Uterus (tissue), 2 donors: ENCODE measurements around the gene ANKRD12.

Source experiments
- POLR2A ChIP-seq, 2 donors: fragments of 450-650 bp; IDR thresholded peaks; one replicate each; pipeline ENCODE4 v1.6.1; 2016; ENCODE audit warnings: antibody characterized with exemption in 2 of 2, mild to moderate bottlenecking in 1 of 2, moderate library complexity in 1 of 2
- TF ChIP-seq, protein P1 (sequence below), 4 experiments: fragments of 200-600 bp in 2 of 4; fragments of 450-650 bp in 2 of 4; sonication (generic) in 2 of 4; IDR thresholded peaks; one replicate each; pipeline ENCODE4 v1.5.1; 2016 to 2019; ENCODE audit warnings: antibody characterized with exemption in 4 of 4, mild to moderate bottlenecking in 2 of 4, moderate library complexity in 1 of 4

DNA sequence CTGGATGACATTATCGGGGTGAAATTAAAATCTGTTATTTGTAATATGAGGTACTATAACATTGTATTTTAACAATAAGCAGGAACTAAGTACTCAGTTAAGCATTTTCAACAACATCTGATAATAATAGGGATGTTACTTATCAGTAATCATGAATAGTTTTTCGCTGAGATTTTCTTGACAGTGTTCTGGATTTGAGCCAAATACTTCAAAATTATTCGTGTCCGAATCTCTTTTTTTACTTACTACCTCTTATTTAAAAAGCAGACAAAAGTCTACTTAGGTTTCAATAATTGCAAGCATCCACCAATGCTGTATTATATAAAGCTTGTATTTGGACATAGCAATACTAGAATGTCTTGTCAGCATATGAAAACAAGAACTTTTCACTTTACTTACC is 6.4 kb upstream of the ANKRD12 start:
- TF ChIP-seq, protein P1, sequence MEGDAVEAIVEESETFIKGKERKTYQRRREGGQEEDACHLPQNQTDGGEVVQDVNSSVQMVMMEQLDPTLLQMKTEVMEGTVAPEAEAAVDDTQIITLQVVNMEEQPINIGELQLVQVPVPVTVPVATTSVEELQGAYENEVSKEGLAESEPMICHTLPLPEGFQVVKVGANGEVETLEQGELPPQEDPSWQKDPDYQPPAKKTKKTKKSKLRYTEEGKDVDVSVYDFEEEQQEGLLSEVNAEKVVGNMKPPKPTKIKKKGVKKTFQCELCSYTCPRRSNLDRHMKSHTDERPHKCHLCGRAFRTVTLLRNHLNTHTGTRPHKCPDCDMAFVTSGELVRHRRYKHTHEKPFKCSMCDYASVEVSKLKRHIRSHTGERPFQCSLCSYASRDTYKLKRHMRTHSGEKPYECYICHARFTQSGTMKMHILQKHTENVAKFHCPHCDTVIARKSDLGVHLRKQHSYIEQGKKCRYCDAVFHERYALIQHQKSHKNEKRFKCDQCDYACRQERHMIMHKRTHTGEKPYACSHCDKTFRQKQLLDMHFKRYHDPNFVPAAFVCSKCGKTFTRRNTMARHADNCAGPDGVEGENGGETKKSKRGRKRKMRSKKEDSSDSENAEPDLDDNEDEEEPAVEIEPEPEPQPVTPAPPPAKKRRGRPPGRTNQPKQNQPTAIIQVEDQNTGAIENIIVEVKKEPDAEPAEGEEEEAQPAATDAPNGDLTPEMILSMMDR (IDR thresholded peaks at IDR 0.05) = no peak
- TF ChIP-seq POLR2A (IDR thresholded peaks at IDR 0.05) = no peak
